ENCODE measurements around the gene TCEAL2.
"Not testable (repeated sequence)": the region's sequence is repeated elsewhere in the genome, so short reads cannot be mapped to it uniquely, and the experiment has no call there.

- TF ChIP-seq EZH2 (IDR thresholded peaks at IDR 0.05; ENCODE audit: low read depth, unreplicated experiment); EZH2phosphoT487 (IDR thresholded peaks at IDR 0.05; ENCODE audit: unreplicated experiment); CTCF (conservative IDR thresholded peaks at IDR 0.05; ENCODE audit: low read depth in 2 of 2); ZNF462 (CRISPR knock-in tag; IDR thresholded peaks at IDR 0.05); STAT1 (IDR thresholded peaks at IDR 0.05; ENCODE audit: unreplicated experiment); REST (IDR thresholded peaks at IDR 0.05; ENCODE audit: unreplicated experiment); ZNF331 (CRISPR knock-in tag; IDR thresholded peaks at IDR 0.05; ENCODE audit: low read depth); POLR2AphosphoS5 (IDR thresholded peaks at IDR 0.05; ENCODE audit: low read depth); JUNB (IDR thresholded peaks at IDR 0.05; ENCODE audit: unreplicated experiment): not testable (repeated sequence)
These were observed 770 bp downstream of the TCEAL2 start for GRCh38 chrX:102126080-102126818.
